Hepatocyte (in vitro differentiated cells): ENCODE results near the gene ZNF462.

Experiments used
- CTCF ChIP-seq: fragments of 200-600 bp; sonication (generic); IDR thresholded peaks from 2 replicates; pipeline ENCODE4 v1.5.1; 2016; ENCODE audit warnings: antibody characterized with exemption, mild to moderate bottlenecking; ENCODE audit not compliant: poor library complexity
- EZH2 ChIP-seq: fragments of 200-600 bp; sonication (generic); IDR thresholded peaks from 2 replicates; pipeline ENCODE4 v1.6.1; 2016; ENCODE audit warnings: antibody characterized with exemption, mild to moderate bottlenecking, borderline replicate concordance
- EZH2phosphoT487 ChIP-seq: fragments of 200-600 bp; sonication (generic); IDR thresholded peaks from one replicate; pipeline ENCODE4 v1.6.1; 2018; ENCODE audit warnings: antibody characterized with exemption, mild to moderate bottlenecking, low read depth, moderate library complexity; ENCODE audit not compliant: unreplicated experiment, severe bottlenecking

- TF ChIP-seq CTCF: no peak
- TF ChIP-seq EZH2: no peak
- no peak for TF ChIP-seq EZH2phosphoT487
Measured at GRCh38 chr9:106921341-106921899, 58.5 kb downstream of the ZNF462 start.
